Thyroid gland (tissue), 4 donors: ENCODE results near the gene FBRS.

Source experiments
- CTCF ChIP-seq, 6 experiments: fragments of 200-600 bp in 3 of 6; fragments of 450-650 bp in 3 of 6; sonication (generic) in 3 of 6; IDR thresholded peaks; one replicate each; pipeline ENCODE4 v1.5.1; 2016 to 2019; ENCODE audit warnings: antibody characterized with exemption in 6 of 6, mild to moderate bottlenecking in 2 of 6, inconsistent platforms in 1 of 6, moderate library complexity in 1 of 6
- POLR2A ChIP-seq, 2 donors: fragments of 450-650 bp; IDR thresholded peaks; one replicate each; pipeline ENCODE4 v1.6.1; 2017; ENCODE audit warnings: antibody characterized with exemption in 2 of 2, mild to moderate bottlenecking in 2 of 2, moderate library complexity in 1 of 2

GRCh38 chr16:30628628-30629540 lies 29.3 kb upstream of the FBRS start:
- TF ChIP-seq POLR2A (IDR thresholded peaks at IDR 0.05) = no peak
- TF ChIP-seq CTCF (IDR thresholded peaks at IDR 0.05) = peak; percentile 67 to 89 (median 80)
